ENCODE results near the gene TM4SF4. TPM values are rescaled to one million over a fixed set of nuclear protein-coding genes. Genes with fewer than 3 reads are reported as not detected.

The TM4SF4 gene
- polyA plus RNA-seq, 1 donor (not counting 4 experiments of a cell fraction or from before 2014, with no cell fraction given) = not detected

- Histone ChIP-seq H3K9ac (ENCODE audit: control insufficient read depth, extremely low read depth, insufficient read depth, low read length) (no peak overlapping the region), H3K79me2 (ENCODE audit: control insufficient read depth, insufficient read depth, low read length) (peaks cover 33% of the 10 kb centered on the region), H3K4me2 (ENCODE audit: control insufficient read depth, extremely low read depth, insufficient read depth, low read depth, low read length) (no peak overlapping the region), H3K9me3 (ENCODE audit: control insufficient read depth, low read depth, low read length) (no peaks in the 10 kb centered on the region), H4K20me1 (ENCODE audit: control insufficient read depth, extremely low read depth, insufficient read depth, low read length) (no peaks in the 10 kb centered on the region), H3K27me3 (ENCODE audit: control insufficient read depth, extremely low read depth, insufficient read depth, low read length) (no peaks in the 10 kb centered on the region), H2AFZ (ENCODE audit: control insufficient read depth, low read length) (no peak overlapping the region), H3K9me1 (ENCODE audit: control insufficient read depth, extremely low read depth, insufficient read depth, low read length) (no peaks in the 10 kb centered on the region), H3K4me1 (ENCODE audit: control insufficient read depth, extremely low read depth, insufficient read depth, low read length) (peaks cover 8% of the 10 kb centered on the region), H3K36me3 (ENCODE audit: control insufficient read depth in 2 of 2, extremely low read depth in 1 of 2, insufficient read depth in 2 of 2, low read length in 2 of 2) (peaks cover 10 to 12% of the 10 kb centered on the region in 2 experiments), H3K27ac (ENCODE audit: control insufficient read depth, insufficient read depth, low read length) (no peak overlapping the region), H3K4me3 (ENCODE audit: control insufficient read depth in 2 of 3, extremely low read depth in 1 of 3, insufficient read depth in 2 of 3, low read depth in 1 of 3, low read length in 3 of 3) (no peak overlapping the region)
- dilution Hi-C loops (cut with MboI; ENCODE audit: extremely low pct_ligation_motif_present, low sequenced_read_pairs) = no loop called here
- TF ChIP-seq EZH2 (IDR thresholded peaks at IDR 0.05; ENCODE audit: low read length) (no peak), CTCF (optimal IDR thresholded peaks at IDR 0.05 in 1 of 3, IDR thresholded peaks at IDR 0.05 in 1 of 3, conservative IDR thresholded peaks at IDR 0.05 in 1 of 3; ENCODE audit: extremely low read depth in 1 of 3, insufficient read depth in 2 of 3, low read length in 3 of 3) (no peak)
- FAIRE-seq = no peak
- no peak for DNase-seq (ENCODE audit: low read depth, low spot score)
Observed at GRCh38 chr3:149541091-149541491, 66.6 kb downstream of the TM4SF4 start.

GRCh38 chr3:149542375-149543312 is 68.1 kb downstream of the TM4SF4 start:
- FAIRE-seq = no peak
- peaks cover 11 to 12% of the 10 kb centered on the region in 2 experiments for H3K36me3 ChIP-seq (ENCODE audit: control insufficient read depth in 2 of 2, extremely low read depth in 1 of 2, insufficient read depth in 2 of 2, low read length in 2 of 2)
- no peak overlapping the region for H3K4me3 ChIP-seq (ENCODE audit: control insufficient read depth in 2 of 3, extremely low read depth in 1 of 3, insufficient read depth in 2 of 3, low read depth in 1 of 3, low read length in 3 of 3)
- H3K9ac ChIP-seq (ENCODE audit: control insufficient read depth, extremely low read depth, insufficient read depth, low read length) = no peak overlapping the region
- H3K4me1 ChIP-seq (ENCODE audit: control insufficient read depth, extremely low read depth, insufficient read depth, low read length) = peaks cover 8% of the 10 kb centered on the region
- no peak overlapping the region for H3K27ac ChIP-seq (ENCODE audit: control insufficient read depth, insufficient read depth, low read length)
- no peaks in the 10 kb centered on the region for H3K27me3 ChIP-seq (ENCODE audit: control insufficient read depth, extremely low read depth, insufficient read depth, low read length)
- no peaks in the 10 kb centered on the region for H3K9me1 ChIP-seq (ENCODE audit: control insufficient read depth, extremely low read depth, insufficient read depth, low read length)
- dilution Hi-C loops (cut with MboI; ENCODE audit: extremely low pct_ligation_motif_present, low sequenced_read_pairs) = no loop called here
- no peak overlapping the region for H2AFZ ChIP-seq (ENCODE audit: control insufficient read depth, low read length)
- H3K79me2 ChIP-seq (ENCODE audit: control insufficient read depth, insufficient read depth, low read length) = peaks cover 34% of the 10 kb centered on the region
- H4K20me1 ChIP-seq (ENCODE audit: control insufficient read depth, extremely low read depth, insufficient read depth, low read length) = no peaks in the 10 kb centered on the region
- no peaks in the 10 kb centered on the region for H3K9me3 ChIP-seq (ENCODE audit: control insufficient read depth, low read depth, low read length)
- TF ChIP-seq EZH2 (IDR thresholded peaks at IDR 0.05; ENCODE audit: low read length) (no peak), CTCF (optimal IDR thresholded peaks at IDR 0.05 in 1 of 3, IDR thresholded peaks at IDR 0.05 in 1 of 3, conservative IDR thresholded peaks at IDR 0.05 in 1 of 3; ENCODE audit: extremely low read depth in 1 of 3, insufficient read depth in 2 of 3, low read length in 3 of 3) (no peak)
- no peak overlapping the region for H3K4me2 ChIP-seq (ENCODE audit: control insufficient read depth, extremely low read depth, insufficient read depth, low read depth, low read length)
- no peak for DNase-seq (ENCODE audit: low read depth, low spot score)

Measured in keratinocyte (primary cell).